CD4-positive, alpha-beta T cell treated with Interleukin-2 at 100 ng/mL for 4 hours (primary cell): ENCODE data around the gene MIER3.

Experiments used
- DNase-seq: peaks from one replicate; pipeline ENCODE4 v3.0.0-alpha.2; 2020; ENCODE audit warnings: low spot score

The MIER3 gene

GRCh38 chr5:56961746-56962145, 9.8 kb upstream of the MIER3 start:
- no peak for DNase-seq

GRCh38 chr5:56959326-56959725, 7.4 kb upstream of the MIER3 start:
- DNase-seq = no peak

DNA sequence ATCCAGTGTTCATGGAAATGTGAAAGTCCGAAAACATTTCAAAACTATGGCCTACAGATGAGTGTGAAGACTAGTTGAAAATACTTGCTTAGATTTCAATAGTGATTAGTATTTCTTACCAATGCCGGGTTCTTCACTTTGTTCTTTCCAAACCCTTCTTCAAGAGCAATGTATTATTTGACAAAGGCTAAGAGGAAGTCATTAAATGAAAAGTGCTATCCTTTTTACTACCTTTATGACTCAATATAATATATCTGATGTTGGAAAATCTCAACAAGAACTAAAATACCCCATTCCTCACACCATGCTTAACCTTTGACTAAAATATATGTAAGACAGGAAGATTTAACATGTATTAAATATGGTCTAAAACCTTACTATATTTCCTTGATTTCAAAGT, 6.7 kb upstream of the MIER3 start:
- no peak for DNase-seq

GRCh38 chr5:56954262-56954661, 2.3 kb upstream of the MIER3 start:
- DNase-seq = no peak

- DNase-seq = no peak
These were observed 587 bp downstream of the MIER3 start for GRCh38 chr5:56951126-56951945.

GRCh38 chr5:56950626-56951125, 1.2 kb downstream of the MIER3 start:
- peak; percentile 49 for DNase-seq

GRCh38 chr5:56947052-56947451, 4.9 kb downstream of the MIER3 start:
- DNase-seq = no peak

GRCh38 chr5:56941981-56942380, 9.9 kb downstream of the MIER3 start:
- no peak for DNase-seq

GRCh38 chr5:56938858-56939257, 13.1 kb downstream of the MIER3 start:
- no peak for DNase-seq

- DNase-seq = no peak
These were observed 17.6 kb downstream of the MIER3 start for GRCh38 chr5:56934325-56934724.

DNA sequence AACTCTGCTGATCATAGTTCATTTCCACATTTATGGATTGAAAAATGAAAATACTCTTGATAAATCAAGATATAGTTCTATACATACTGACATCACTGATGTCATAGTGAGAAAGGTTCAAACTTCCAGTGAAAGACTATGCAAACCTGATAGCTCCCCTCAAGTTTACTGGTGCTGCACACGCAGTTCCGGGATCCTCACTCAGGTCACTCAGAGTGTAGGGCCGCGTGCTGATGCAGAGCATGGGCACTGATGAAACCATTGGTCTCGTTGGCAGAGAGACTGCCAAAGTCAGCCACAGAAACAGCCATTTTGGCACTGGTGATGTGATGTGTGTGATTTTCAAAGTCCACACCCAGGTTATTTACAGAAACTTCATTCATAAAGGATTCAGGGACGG, 29.0 kb downstream of the MIER3 start:
- DNase-seq = no peak

- DNase-seq = no peak
These were observed 31.8 kb downstream of the MIER3 start for GRCh38 chr5:56919942-56920662.

GRCh38 chr5:56918054-56918453, 33.9 kb downstream of the MIER3 start:
- DNase-seq = no peak

GRCh38 chr5:56917534-56917933, 34.4 kb downstream of the MIER3 start:
- DNase-seq = no peak

- DNase-seq = no peak
These were observed 37.2 kb downstream of the MIER3 start for GRCh38 chr5:56914678-56915077.

- DNase-seq = no peak
These were observed 38.2 kb downstream of the MIER3 start for GRCh38 chr5:56913766-56914165.

- DNase-seq = no peak
These were observed 41.5 kb downstream of the MIER3 start for GRCh38 chr5:56910210-56910965.

DNA sequence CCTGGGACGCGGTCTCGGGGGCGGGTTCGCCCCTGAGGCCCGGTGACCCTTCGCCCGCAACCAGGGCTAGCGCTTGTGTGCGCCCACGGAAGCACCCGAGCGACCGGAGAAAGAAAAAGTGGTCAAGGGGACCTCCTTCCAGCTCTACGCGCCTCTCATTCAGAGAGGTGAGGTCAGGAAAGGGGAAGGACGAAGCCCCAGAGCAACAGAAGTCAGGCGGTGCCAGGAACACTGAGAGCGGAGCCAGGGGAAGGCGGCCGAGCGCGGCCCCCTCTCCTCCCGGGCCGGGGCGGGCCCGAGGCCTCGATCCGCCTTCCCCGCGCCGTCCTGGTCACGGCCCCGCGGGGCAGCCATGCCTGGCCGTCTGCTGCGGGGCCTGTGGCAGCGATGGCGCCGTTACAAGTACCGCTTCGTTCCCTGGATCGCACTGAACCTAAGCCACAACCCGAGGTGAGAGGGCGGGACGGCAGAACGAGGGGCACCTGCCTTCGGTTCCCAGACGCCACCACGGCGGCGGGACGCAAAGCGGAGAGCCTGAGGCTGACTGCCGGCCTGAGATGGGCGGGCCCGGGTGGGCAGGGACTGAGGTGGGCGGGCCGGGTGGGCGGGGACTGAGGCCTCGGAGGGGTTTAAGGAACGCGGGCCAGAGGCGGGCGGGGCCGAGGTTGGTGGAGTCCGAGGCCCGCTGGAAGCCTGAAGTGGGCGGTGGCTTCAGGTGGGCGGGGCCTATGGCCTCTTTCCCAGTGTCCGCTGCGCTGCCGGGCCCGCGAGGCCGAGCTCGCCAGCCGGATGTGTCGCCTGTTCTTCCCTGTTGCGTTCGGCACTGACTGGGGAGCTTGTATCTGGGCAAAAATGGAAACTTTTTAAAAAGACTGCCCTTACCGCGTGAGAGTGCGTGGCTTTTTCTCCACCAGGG, 42.4 kb downstream of the MIER3 start, which contains the start of gene SETD9:
Gene SETD9 (plus strand): TSS at position 303 of the 916 bp plus-strand sequence. CDS start 50 bp downstream, at position 353.
- peak; percentile 88 for DNase-seq

GRCh38 chr5:56908942-56909293, 43.0 kb downstream of the MIER3 start:
- DNase-seq = peak; percentile 16

DNA sequence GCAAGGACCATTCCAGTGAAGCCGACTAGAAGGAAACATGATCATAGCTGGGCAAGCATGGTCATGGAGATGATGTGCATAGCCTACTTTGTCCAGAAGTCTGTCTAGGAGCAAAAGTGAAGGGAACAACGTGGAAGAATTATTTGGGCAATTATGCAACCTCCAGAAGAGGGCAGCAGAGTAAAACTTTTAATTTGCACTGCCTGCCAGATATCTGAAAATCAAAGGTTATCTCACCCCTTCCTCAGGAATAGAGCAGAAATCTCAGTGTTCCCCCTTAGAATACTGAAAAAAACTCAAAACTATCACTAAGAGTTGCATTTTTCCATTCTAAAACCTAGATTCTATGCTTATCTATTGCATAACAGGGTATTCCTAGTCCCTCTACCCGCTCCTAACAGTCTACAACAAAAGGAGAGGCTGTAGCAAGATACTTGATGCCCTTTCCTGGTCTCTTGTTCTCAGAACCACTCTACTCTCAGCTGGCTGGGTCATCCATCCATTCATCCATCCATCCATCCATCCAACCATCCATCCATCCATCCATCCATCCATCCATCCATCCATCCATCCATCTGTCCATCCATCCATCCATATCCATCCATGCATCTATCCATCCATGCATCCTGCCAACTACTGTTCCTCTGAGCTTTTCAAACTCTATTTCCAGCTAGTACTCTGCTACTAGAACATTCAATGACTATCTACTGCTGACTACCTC, 50.9 kb downstream of the MIER3 start:
- peak; percentile 68 for DNase-seq

DNA sequence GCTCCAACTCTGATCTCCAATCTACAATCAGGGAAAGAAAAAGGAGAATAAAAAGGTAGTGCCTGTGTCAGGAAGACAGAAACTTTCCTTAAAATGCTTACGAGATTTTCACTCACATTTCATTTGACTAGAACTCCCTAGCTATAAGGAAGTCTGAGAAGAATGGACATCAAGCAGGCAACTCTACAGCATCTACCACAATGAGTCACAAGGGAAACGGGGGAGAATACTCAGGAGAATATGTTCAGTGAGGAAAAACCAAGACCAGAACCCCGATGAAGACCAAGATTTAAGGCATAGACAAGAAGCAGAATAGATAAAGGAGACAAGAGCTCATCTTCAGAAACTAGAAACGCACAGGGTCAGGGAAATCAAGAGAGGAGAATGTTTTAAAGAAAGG, 51.5 kb downstream of the MIER3 start:
- DNase-seq = no peak
